ENCODE results near the gene FBXO42.

The FBXO42 gene

DNA sequence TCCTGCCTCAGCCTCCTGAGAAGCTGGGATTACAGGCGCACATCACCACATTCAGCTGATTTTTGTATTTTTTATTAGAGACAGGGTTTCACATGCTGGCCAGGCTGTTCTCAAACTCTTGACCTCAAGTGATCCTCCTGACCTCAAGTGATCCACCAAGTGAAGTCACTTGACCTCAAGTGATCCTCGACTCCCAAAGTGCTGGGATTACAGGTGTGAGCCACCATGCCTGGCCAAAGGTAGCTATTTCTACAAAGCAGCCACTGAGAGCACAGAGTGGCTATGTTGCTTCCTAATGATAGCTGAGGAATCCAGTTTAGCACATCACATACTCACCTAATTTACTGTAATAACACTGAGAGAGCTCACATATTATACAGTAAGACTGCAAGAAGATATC lies 70.5 kb downstream of the FBXO42 start:
- TF ChIP-seq, protein P1, sequence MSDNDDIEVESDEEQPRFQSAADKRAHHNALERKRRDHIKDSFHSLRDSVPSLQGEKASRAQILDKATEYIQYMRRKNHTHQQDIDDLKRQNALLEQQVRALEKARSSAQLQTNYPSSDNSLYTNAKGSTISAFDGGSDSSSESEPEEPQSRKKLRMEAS (IDR thresholded peaks at IDR 0.05; ENCODE audit: low read depth, low read length), result no peak
- TF ChIP-seq, protein P2, sequence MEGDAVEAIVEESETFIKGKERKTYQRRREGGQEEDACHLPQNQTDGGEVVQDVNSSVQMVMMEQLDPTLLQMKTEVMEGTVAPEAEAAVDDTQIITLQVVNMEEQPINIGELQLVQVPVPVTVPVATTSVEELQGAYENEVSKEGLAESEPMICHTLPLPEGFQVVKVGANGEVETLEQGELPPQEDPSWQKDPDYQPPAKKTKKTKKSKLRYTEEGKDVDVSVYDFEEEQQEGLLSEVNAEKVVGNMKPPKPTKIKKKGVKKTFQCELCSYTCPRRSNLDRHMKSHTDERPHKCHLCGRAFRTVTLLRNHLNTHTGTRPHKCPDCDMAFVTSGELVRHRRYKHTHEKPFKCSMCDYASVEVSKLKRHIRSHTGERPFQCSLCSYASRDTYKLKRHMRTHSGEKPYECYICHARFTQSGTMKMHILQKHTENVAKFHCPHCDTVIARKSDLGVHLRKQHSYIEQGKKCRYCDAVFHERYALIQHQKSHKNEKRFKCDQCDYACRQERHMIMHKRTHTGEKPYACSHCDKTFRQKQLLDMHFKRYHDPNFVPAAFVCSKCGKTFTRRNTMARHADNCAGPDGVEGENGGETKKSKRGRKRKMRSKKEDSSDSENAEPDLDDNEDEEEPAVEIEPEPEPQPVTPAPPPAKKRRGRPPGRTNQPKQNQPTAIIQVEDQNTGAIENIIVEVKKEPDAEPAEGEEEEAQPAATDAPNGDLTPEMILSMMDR (IDR thresholded peaks at IDR 0.05; ENCODE audit: low read depth, low read length), result no peak
- TF ChIP-seq POLR2A (IDR thresholded peaks at IDR 0.05; ENCODE audit: extremely low read depth, insufficient read length) (no peak), MYC (IDR thresholded peaks at IDR 0.05; ENCODE audit: low read depth, low read length) (no peak)
- DNase-seq (ENCODE audit: low read depth), result no peak

DNA sequence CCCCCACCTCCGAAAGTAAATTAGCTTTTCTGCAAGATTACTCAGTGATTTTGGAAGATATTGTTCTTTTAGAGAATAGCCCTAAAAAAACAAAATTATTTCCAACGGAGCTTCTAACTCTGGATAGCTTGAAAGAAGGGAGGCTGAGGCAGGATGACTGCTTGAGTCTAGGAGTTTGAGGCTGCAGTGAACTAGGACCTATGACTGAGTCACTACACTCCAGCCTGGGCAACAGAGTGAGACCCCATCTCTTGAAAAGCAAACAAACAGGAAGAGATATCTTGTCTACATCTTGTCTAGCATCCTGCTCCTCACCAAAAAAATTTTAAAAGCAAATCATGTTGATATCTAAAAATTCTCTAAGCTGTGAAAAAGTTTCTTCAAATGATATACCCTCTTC lies 73.1 kb downstream of the FBXO42 start:
- DNase-seq (ENCODE audit: low read depth), result no peak
- no peak for TF ChIP-seq MYC (IDR thresholded peaks at IDR 0.05; ENCODE audit: low read depth, low read length)
- TF ChIP-seq, protein P1 (IDR thresholded peaks at IDR 0.05; ENCODE audit: low read depth, low read length), result no peak
- TF ChIP-seq POLR2A (IDR thresholded peaks at IDR 0.05; ENCODE audit: extremely low read depth, insufficient read length), result no peak
- TF ChIP-seq, protein P2 (IDR thresholded peaks at IDR 0.05; ENCODE audit: low read depth, low read length), result no peak
- no peak overlapping the region for H3K4me3 ChIP-seq (ENCODE audit: low read depth, low read length)

More for the DNA sequence above, 70.5 kb downstream of the FBXO42 start:
- no peak overlapping the region for H3K4me3 ChIP-seq (ENCODE audit: low read depth, low read length)

DNA sequence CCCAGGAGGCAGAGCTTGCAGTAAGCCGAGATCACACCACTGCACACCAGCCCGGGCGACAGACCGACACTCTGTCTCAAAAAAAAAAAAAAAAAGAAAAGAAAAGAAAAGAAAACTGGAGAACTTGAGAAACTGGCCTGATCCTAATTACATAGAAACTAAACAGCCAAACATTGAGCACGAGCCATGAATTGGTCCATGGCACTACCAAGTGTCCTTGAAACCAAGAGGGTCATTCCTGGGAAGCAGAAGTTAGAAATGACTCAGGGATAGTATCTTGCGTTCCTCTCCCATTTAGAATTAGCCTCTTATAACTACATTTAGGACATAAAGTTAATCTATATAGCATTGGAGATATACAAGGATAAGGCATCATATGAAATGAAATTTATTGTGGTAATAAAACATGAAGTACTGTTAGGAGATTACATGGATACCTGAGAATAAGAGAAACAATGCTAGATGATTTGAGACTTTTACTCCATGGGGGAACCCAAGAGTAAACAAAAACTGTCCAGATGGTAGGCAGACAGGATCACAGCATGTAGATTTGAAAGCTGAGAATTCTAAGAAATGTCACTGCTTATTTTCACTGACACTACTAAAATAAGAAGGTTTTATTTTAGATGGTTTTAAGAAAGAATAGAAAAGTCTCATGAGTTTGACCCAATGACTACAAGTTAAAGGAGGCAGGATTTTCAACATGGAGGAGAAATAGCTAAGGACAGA lies 75.8 kb downstream of the FBXO42 start:
- no peak for DNase-seq (ENCODE audit: low read depth)
- TF ChIP-seq POLR2A (IDR thresholded peaks at IDR 0.05; ENCODE audit: extremely low read depth, insufficient read length), result no peak
- TF ChIP-seq, protein P2 (IDR thresholded peaks at IDR 0.05; ENCODE audit: low read depth, low read length), result no peak
- TF ChIP-seq, protein P1 (IDR thresholded peaks at IDR 0.05; ENCODE audit: low read depth, low read length), result no peak
- no peak for TF ChIP-seq MYC (IDR thresholded peaks at IDR 0.05; ENCODE audit: low read depth, low read length)
- H3K4me3 ChIP-seq (ENCODE audit: low read depth, low read length), result no peak overlapping the region

DNA sequence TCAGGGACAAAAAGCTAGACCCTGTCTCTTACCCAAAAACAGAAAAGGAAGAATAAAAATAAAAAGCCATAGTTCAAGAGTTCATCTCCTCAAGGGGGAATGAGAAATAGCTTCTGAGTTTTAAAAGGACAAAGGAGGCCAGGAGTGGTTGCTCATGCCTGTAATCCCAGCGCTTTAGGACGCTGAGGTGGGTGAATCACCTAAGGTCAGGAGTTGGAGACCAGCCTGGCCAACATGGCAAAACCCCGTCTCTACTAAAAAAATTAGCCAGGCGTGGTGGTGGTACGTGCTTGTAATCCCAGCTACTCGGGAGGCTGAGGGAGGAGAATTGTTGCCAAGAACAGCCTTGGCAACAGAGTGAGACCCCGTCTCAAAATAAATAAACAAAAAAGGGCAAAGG lies 76.7 kb downstream of the FBXO42 start:
- DNase-seq (ENCODE audit: low read depth), result no peak
- TF ChIP-seq POLR2A (IDR thresholded peaks at IDR 0.05; ENCODE audit: extremely low read depth, insufficient read length) (no peak), MYC (IDR thresholded peaks at IDR 0.05; ENCODE audit: low read depth, low read length) (no peak)
- TF ChIP-seq, protein P1 (IDR thresholded peaks at IDR 0.05; ENCODE audit: low read depth, low read length), result no peak
- TF ChIP-seq, protein P2 (IDR thresholded peaks at IDR 0.05; ENCODE audit: low read depth, low read length), result no peak
- no peak overlapping the region for H3K4me3 ChIP-seq (ENCODE audit: low read depth, low read length)

DNA sequence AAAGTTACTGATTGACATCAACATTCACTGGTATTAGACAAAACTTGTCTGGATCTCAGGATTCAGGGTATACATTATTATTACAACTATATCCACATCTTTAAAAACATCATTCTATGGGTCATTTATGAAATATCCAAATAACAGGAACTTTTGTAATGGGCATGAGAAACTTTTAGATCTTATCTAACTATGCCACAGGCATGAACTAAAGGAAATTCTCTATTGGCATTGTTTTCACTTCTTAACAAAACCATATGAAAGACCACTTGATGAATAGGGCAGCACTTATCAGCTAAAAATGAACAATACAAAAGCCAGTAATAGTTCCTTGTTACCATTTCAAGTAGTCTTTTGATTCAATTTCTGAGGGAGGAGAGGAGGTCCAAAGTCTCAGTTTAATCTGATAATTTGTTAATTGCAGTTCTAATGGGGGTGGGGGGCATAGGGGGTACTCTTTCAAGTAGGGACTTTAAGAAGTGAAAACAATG lies 84.5 kb downstream of the FBXO42 start:
- no peak for DNase-seq (ENCODE audit: low read depth)
- no peak overlapping the region for H3K4me3 ChIP-seq (ENCODE audit: low read depth, low read length)
- TF ChIP-seq, protein P1 (IDR thresholded peaks at IDR 0.05; ENCODE audit: low read depth, low read length), result no peak
- TF ChIP-seq, protein P2 (IDR thresholded peaks at IDR 0.05; ENCODE audit: low read depth, low read length), result no peak
- TF ChIP-seq MYC (IDR thresholded peaks at IDR 0.05; ENCODE audit: low read depth, low read length) (no peak), POLR2A (IDR thresholded peaks at IDR 0.05; ENCODE audit: extremely low read depth, insufficient read length) (no peak)
